Endothelial cell of umbilical vein (primary cell): ENCODE measurements around the gene TFAP2B. TPM values are rescaled to one million over a fixed set of nuclear protein-coding genes. Genes with fewer than 3 reads are reported as not detected.

Experiments
- BruUV-seq: library from RNA; stranded (reverse); fragments of 400-500 nt; replicated peaks from 2 replicates; lab custom pipeline; 2021; lab: Mats Ljungman, UMichigan
- CTCF ChIA-PET: fragments of 300-600, 350-600 bp; sonication (Branson Sonifier 250); formaldehyde crosslinking; loops from one replicate; lab custom pipeline; 2021; ENCODE audit warnings: antibody characterized with exemption, inconsistent platforms; lab: Charles Lee
- POLR2A ChIA-PET: fragments of 300-600, 350-600 bp; sonication (Branson Sonifier 250); formaldehyde crosslinking; loops from one replicate; lab custom pipeline; 2021; ENCODE audit warnings: antibody characterized with exemption, inconsistent platforms; lab: Charles Lee
- DNase-seq: peaks from one replicate; pipeline ENCODE4 v3.0.0-alpha.2; 2011; ENCODE audit warnings: low read depth, low spot score
- FAIRE-seq: peaks from 2 replicates; lab custom pipeline; 2011; peaks lifted over from hg19 to GRCh38; lab: Jason Lieb, UNC
- H2AFZ ChIP-seq: 2 replicates; pipeline ENCODE4 v1.6.0; 2012; ENCODE audit warnings: low read depth, low read length, control low read depth, inconsistent platforms
- H3K27ac ChIP-seq: 2 replicates; pipeline ENCODE4 v1.5.1; 2011; ENCODE audit warnings: low read depth, mild to moderate bottlenecking, control low read depth, low read length, moderate library complexity; ENCODE audit not compliant: insufficient read depth
- H3K27me3 ChIP-seq, 2 experiments: 2 replicates each; pipeline versions ENCODE4 v1.6.0 to v1.6.1; 2011; ENCODE audit warnings: low read length in 2 of 2, mixed read lengths in 1 of 2; ENCODE audit not compliant: control insufficient read depth in 2 of 2, insufficient read depth in 2 of 2
- H3K36me3 ChIP-seq, 2 experiments: 2 replicates in 1 of 2; 3 replicates in 1 of 2; pipeline ENCODE4 v1.5.1; 2011; ENCODE audit warnings: low read length in 2 of 2, mild to moderate bottlenecking in 1 of 2, moderate library complexity in 1 of 2; ENCODE audit not compliant: control insufficient read depth in 2 of 2, insufficient read depth in 2 of 2; ENCODE audit errors: extremely low read depth in 1 of 2
- H3K4me1 ChIP-seq: 3 replicates; pipeline ENCODE4 v1.5.1; 2011; ENCODE audit warnings: mild to moderate bottlenecking, low read length; ENCODE audit not compliant: control insufficient read depth, insufficient read depth; ENCODE audit errors: extremely low read depth
- H3K4me2 ChIP-seq: 2 replicates; pipeline ENCODE4 v1.6.1; 2011; ENCODE audit warnings: low read length, control low read depth, mixed read lengths; ENCODE audit not compliant: insufficient read depth
- H3K4me3 ChIP-seq, 3 experiments: fragments of 200-600 bp in 1 of 3; sonication (generic), shearing (Covaris generic) in 1 of 3; replicated peaks in 1 of 3; 2 replicates each; pipeline ENCODE4 v1.5.1; 2011 to 2016; ENCODE audit warnings: control low read depth in 3 of 3, low read length in 3 of 3, mild to moderate bottlenecking in 2 of 3, inconsistent platforms in 1 of 3, low read depth in 1 of 3, moderate library complexity in 1 of 3; ENCODE audit not compliant: insufficient read depth in 1 of 3
- H3K79me2 ChIP-seq: 2 replicates; pipeline ENCODE4 v1.6.0; 2012; ENCODE audit warnings: low read length, inconsistent platforms; ENCODE audit not compliant: control insufficient read depth, insufficient read depth
- H3K9ac ChIP-seq: replicated peaks from 2 replicates; pipeline ENCODE3; 2011; ENCODE audit warnings: low read length, control low read depth; ENCODE audit not compliant: insufficient read depth; ENCODE audit errors: extremely low read depth
- H3K9me1 ChIP-seq: replicated peaks from 3 replicates; pipeline ENCODE4 v1.6.0; 2011; ENCODE audit warnings: mild to moderate bottlenecking, low read length; ENCODE audit not compliant: control insufficient read depth, insufficient read depth; ENCODE audit errors: extremely low read depth
- H3K9me3 ChIP-seq: replicated peaks from 2 replicates; pipeline ENCODE4 v1.5.1; 2012; ENCODE audit warnings: low read length, inconsistent platforms; ENCODE audit not compliant: control insufficient read depth, insufficient read depth
- H4K20me1 ChIP-seq: replicated peaks from 2 replicates; pipeline ENCODE3; 2011; ENCODE audit warnings: mild to moderate bottlenecking, low read length; ENCODE audit not compliant: control insufficient read depth, insufficient read depth; ENCODE audit errors: extremely low read depth
- EZH2 ChIP-seq: IDR thresholded peaks from 2 replicates; pipeline ENCODE4 v1.6.1; 2012; ENCODE audit warnings: borderline replicate concordance, low read depth, mild to moderate bottlenecking, moderate library complexity, low read length, inconsistent platforms; ENCODE audit not compliant: severe bottlenecking
- FOS ChIP-seq: IDR thresholded peaks from 2 replicates; pipeline ENCODE4 v1.6.1; 2011; ENCODE audit warnings: mild to moderate bottlenecking, low read length, moderate library complexity, borderline replicate concordance; ENCODE audit not compliant: insufficient read depth
- GATA2 ChIP-seq: IDR thresholded peaks from 2 replicates; pipeline ENCODE4 v1.7.0; 2011; ENCODE audit warnings: low read depth, mild to moderate bottlenecking, moderate library complexity, mixed read lengths, low read length; ENCODE audit not compliant: insufficient read length, insufficient read depth
- JUN ChIP-seq: IDR thresholded peaks from 2 replicates; pipeline ENCODE4 v1.6.1; 2011; ENCODE audit warnings: borderline replicate concordance, low read depth; ENCODE audit not compliant: insufficient read length, insufficient read depth
- MYC ChIP-seq: IDR thresholded peaks from one replicate; pipeline ENCODE4 v1.6.1; 2011; ENCODE audit warnings: mild to moderate bottlenecking, low read depth, low read length
- POLR2A ChIP-seq: IDR thresholded peaks from 2 replicates; pipeline ENCODE4 v1.6.1; 2012; ENCODE audit warnings: low read depth, mild to moderate bottlenecking, control low read depth, low read length
- POLR2AphosphoS5 ChIP-seq: IDR thresholded peaks from 2 replicates; pipeline ENCODE4 v1.6.1; 2012; ENCODE audit warnings: low read depth, mild to moderate bottlenecking, control low read depth, low read length, moderate library complexity; ENCODE audit not compliant: insufficient read depth
- dilution Hi-C: fragments of 300-500 bp; cut with MboI; formaldehyde crosslinking; loops from one replicate; pipeline ENCODE4 v1.15.0; 2019; ENCODE audit warnings: low sequenced_read_pairs; ENCODE audit not compliant: extremely low pct_ligation_motif_present
- intact Hi-C: fragments of 100-400 bp; cut with micrococcal nuclease; formaldehyde crosslinking; loops from one replicate; pipeline ENCODE4 v1.10.0; 2022
- polyA plus RNA-seq, 4 experiments: library from polyadenylated mRNA; depleted of rRNA in 3 of 4; stranded (reverse) in 3 of 4; unstranded in 1 of 4; fragments of >200 nt; gene quantifications; 2 replicates each; pipeline versions ENCODE4 v1.2.1 to v1.2.3, GENCODE V29; 2011 to 2012; ENCODE audit warnings: missing spikeins in 1 of 4
- total RNA-seq: library from RNA; stranded (reverse); gene quantifications from 2 replicates; pipeline ENCODE4 v1.2.3, GENCODE V29; 2021
- TF ChIP-seq, protein P1 (sequence below): IDR thresholded peaks from 2 replicates; pipeline ENCODE4 v1.6.1; 2011; ENCODE audit not compliant: insufficient read depth, insufficient read length
- TF ChIP-seq, protein P2 (sequence below), 2 donors: IDR thresholded peaks; 1 replicate in 1 of 2; 2 replicates in 1 of 2; pipeline ENCODE4 v1.5.1; 2011; ENCODE audit warnings: low read length in 2 of 2, mild to moderate bottlenecking in 2 of 2, moderate library complexity in 2 of 2, control low read depth in 1 of 2, inconsistent platforms in 1 of 2, low read depth in 1 of 2; ENCODE audit not compliant: insufficient read depth in 1 of 2; ENCODE audit errors: extremely low read depth in 1 of 2

Gene TFAP2B
- total and polyA plus RNA-seq, 2 donors (not counting 3 experiments of a cell fraction or from before 2014, with no cell fraction given) = not detected

DNA sequence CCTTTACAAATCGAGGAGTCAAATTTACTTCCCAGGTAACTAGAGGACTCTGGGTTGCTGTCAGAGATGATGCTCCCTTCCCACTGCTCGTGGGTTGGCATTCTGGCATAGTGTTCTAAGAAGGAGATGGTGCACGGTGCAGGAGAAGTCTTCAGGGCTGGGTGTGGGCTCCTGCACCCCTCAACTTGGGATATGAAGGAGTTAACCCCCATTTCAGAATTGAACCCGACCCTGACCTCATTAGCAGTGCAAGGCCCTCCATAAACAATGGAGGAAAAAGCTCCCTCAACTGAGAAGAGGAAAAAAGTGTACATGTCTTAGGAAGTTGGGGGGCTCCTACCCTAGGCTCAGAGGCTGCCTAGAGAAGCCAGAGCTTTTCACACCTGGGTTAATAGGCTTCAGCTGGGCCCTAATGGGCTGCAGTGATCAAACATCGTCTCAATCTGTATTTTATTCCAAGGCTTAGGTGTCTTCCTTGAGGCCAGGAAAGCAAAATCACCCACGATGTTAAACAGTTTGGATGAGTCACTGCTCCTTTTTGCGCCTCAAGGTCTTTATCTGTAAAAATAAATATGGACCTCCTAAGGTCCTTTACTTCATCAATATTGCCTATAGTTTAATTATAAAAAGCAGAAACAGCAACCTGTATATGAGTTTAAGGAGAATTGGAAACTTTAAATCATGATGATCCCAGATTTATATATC lies 29.4 kb downstream of the TFAP2B start:
- ChIA-PET CTCF (no interaction called here), POLR2A (no interaction called here)
- no peak overlapping the region for H3K4me2 ChIP-seq
- H3K36me3 ChIP-seq = no peaks in the 10 kb centered on the region
- H3K9ac ChIP-seq = no peak overlapping the region
- TF ChIP-seq MYC (no peak), EZH2 (no peak), POLR2A (no peak), GATA2 (no peak), POLR2AphosphoS5 (no peak), JUN (no peak), FOS (no peak)
- TF ChIP-seq, protein P1, sequence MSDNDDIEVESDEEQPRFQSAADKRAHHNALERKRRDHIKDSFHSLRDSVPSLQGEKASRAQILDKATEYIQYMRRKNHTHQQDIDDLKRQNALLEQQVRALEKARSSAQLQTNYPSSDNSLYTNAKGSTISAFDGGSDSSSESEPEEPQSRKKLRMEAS = no peak
- TF ChIP-seq, protein P2, sequence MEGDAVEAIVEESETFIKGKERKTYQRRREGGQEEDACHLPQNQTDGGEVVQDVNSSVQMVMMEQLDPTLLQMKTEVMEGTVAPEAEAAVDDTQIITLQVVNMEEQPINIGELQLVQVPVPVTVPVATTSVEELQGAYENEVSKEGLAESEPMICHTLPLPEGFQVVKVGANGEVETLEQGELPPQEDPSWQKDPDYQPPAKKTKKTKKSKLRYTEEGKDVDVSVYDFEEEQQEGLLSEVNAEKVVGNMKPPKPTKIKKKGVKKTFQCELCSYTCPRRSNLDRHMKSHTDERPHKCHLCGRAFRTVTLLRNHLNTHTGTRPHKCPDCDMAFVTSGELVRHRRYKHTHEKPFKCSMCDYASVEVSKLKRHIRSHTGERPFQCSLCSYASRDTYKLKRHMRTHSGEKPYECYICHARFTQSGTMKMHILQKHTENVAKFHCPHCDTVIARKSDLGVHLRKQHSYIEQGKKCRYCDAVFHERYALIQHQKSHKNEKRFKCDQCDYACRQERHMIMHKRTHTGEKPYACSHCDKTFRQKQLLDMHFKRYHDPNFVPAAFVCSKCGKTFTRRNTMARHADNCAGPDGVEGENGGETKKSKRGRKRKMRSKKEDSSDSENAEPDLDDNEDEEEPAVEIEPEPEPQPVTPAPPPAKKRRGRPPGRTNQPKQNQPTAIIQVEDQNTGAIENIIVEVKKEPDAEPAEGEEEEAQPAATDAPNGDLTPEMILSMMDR (IDR thresholded peaks at IDR 0.05; ENCODE audit: extremely low read depth in 1 of 2, insufficient read depth in 1 of 2, low read depth in 1 of 2, low read length in 2 of 2) = no peak
- no peaks in the 10 kb centered on the region for H3K9me3 ChIP-seq
- no peaks in the 10 kb centered on the region for H3K4me1 ChIP-seq
- no peaks in the 10 kb centered on the region for H3K9me1 ChIP-seq
- dilution Hi-C loops (no loop called here), intact Hi-C loops (no loop called here)
- H2AFZ ChIP-seq = no peak overlapping the region
- H3K27ac ChIP-seq = no peak overlapping the region
- H4K20me1 ChIP-seq = no peaks in the 10 kb centered on the region
- no peaks in the 10 kb centered on the region for H3K79me2 ChIP-seq
- FAIRE-seq (no peak), DNase-seq (no peak)
- no peak overlapping the region for H3K4me3 ChIP-seq
- BruUV-seq = no TSS peak
- H3K27me3 ChIP-seq = peaks cover 47 to 79% of the 10 kb centered on the region in 2 experiments
